HL-60 (cell line): Measurements from ENCODE around the gene RAB31.

ENCODE experiments used
- GABPA ChIP-seq: IDR thresholded peaks from 2 replicates; pipeline ENCODE4 v1.6.1; 2012; ENCODE audit warnings: low read depth
- POLR2AphosphoS5 ChIP-seq: IDR thresholded peaks from 2 replicates; pipeline ENCODE4 v1.6.1; 2012; ENCODE audit warnings: low read depth
- SPI1 ChIP-seq: IDR thresholded peaks from 2 replicates; pipeline ENCODE4 v1.6.1; 2012; ENCODE audit warnings: low read depth, mild to moderate bottlenecking, borderline replicate concordance
- TF ChIP-seq, protein P1 (sequence below): IDR thresholded peaks from one replicate; pipeline ENCODE4 v1.5.1; 2011; ENCODE audit warnings: low read length, control low read depth, inconsistent platforms; ENCODE audit not compliant: insufficient read depth
- TF ChIP-seq, protein P2 (sequence below): IDR thresholded peaks from 2 replicates; pipeline ENCODE4 v1.6.1; 2012; ENCODE audit warnings: low read depth; ENCODE audit not compliant: insufficient replicate concordance

DNA sequence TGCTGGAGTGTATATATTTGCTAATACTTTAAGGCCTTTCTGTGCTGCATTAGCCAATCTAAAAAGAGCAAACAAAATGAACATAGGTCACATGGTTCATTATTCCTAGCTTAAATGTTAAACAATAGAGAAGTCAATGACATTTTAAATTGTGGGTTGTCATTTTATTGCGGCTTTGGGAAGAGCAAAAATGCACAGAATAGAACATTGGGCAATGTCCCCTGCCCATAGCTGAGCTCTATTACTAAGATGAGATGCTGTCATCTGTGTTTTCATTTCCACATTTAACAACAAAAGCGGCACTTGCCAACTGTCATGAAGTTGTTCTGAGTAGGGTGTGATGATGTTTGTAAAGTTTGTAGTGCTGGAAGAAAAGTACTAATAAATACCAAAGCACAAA, 202.6 kb downstream of the RAB31 start:
- TF ChIP-seq, protein P1, sequence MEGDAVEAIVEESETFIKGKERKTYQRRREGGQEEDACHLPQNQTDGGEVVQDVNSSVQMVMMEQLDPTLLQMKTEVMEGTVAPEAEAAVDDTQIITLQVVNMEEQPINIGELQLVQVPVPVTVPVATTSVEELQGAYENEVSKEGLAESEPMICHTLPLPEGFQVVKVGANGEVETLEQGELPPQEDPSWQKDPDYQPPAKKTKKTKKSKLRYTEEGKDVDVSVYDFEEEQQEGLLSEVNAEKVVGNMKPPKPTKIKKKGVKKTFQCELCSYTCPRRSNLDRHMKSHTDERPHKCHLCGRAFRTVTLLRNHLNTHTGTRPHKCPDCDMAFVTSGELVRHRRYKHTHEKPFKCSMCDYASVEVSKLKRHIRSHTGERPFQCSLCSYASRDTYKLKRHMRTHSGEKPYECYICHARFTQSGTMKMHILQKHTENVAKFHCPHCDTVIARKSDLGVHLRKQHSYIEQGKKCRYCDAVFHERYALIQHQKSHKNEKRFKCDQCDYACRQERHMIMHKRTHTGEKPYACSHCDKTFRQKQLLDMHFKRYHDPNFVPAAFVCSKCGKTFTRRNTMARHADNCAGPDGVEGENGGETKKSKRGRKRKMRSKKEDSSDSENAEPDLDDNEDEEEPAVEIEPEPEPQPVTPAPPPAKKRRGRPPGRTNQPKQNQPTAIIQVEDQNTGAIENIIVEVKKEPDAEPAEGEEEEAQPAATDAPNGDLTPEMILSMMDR: no peak
- TF ChIP-seq, protein P2, sequence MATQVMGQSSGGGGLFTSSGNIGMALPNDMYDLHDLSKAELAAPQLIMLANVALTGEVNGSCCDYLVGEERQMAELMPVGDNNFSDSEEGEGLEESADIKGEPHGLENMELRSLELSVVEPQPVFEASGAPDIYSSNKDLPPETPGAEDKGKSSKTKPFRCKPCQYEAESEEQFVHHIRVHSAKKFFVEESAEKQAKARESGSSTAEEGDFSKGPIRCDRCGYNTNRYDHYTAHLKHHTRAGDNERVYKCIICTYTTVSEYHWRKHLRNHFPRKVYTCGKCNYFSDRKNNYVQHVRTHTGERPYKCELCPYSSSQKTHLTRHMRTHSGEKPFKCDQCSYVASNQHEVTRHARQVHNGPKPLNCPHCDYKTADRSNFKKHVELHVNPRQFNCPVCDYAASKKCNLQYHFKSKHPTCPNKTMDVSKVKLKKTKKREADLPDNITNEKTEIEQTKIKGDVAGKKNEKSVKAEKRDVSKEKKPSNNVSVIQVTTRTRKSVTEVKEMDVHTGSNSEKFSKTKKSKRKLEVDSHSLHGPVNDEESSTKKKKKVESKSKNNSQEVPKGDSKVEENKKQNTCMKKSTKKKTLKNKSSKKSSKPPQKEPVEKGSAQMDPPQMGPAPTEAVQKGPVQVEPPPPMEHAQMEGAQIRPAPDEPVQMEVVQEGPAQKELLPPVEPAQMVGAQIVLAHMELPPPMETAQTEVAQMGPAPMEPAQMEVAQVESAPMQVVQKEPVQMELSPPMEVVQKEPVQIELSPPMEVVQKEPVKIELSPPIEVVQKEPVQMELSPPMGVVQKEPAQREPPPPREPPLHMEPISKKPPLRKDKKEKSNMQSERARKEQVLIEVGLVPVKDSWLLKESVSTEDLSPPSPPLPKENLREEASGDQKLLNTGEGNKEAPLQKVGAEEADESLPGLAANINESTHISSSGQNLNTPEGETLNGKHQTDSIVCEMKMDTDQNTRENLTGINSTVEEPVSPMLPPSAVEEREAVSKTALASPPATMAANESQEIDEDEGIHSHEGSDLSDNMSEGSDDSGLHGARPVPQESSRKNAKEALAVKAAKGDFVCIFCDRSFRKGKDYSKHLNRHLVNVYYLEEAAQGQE: no peak
- TF ChIP-seq POLR2AphosphoS5: no peak
- no peak for TF ChIP-seq GABPA
- TF ChIP-seq SPI1: no peak
